Stimulated activated CD4-positive, alpha-beta T cell treated with anti-CD3 and anti-CD28 coated beads, Interleukin-15, amount 100 ng/mL, for 1 hour (primary cell): ENCODE data around the gene DDX3X.
A peak's percentile ranks its signal among the peaks of the same experiment; 100 is the strongest.
"Not testable (repeated sequence)": the region's sequence is repeated elsewhere in the genome, so short reads cannot be mapped to it uniquely, and the experiment has no call there.

ENCODE experiments used
- DNase-seq, 2 donors: peaks; one replicate each; pipeline ENCODE4 v3.0.0-alpha.2; 2020; ENCODE audit warnings: low read depth in 1 of 2, low spot score in 1 of 2

DDX3X gene

GRCh38 chrX:41369152-41369551 lies 35.2 kb downstream of the DDX3X start:
- DNase-seq = no peak

GRCh38 chrX:41371575-41371974 lies 37.6 kb downstream of the DDX3X start:
- DNase-seq = not testable (repeated sequence)

- no peak for DNase-seq
These were observed 40.1 kb downstream of the DDX3X start for GRCh38 chrX:41373989-41374606.

- no peak for DNase-seq
These were observed 43.7 kb downstream of the DDX3X start for GRCh38 chrX:41377624-41378023.

GRCh38 chrX:41381685-41382084 lies 47.7 kb downstream of the DDX3X start:
- no peak for DNase-seq

GRCh38 chrX:41382714-41383645 lies 49.0 kb downstream of the DDX3X start:
- DNase-seq = no peak

- DNase-seq = peak; percentile 3 to 35
These were observed 50.2 kb downstream of the DDX3X start for GRCh38 chrX:41384051-41384705.

GRCh38 chrX:41386222-41386990 lies 52.4 kb downstream of the DDX3X start:
- DNase-seq = no peak

- no peak for DNase-seq
These were observed 54.6 kb downstream of the DDX3X start for GRCh38 chrX:41388543-41388942.

- no peak for DNase-seq
These were observed 55.4 kb downstream of the DDX3X start for GRCh38 chrX:41389311-41389888.

- DNase-seq = not testable (repeated sequence)
These were observed 56.6 kb downstream of the DDX3X start for GRCh38 chrX:41390576-41390975.

- DNase-seq = no peak
These were observed 57.6 kb downstream of the DDX3X start for GRCh38 chrX:41391606-41392005.

- no peak for DNase-seq
These were observed 60.3 kb downstream of the DDX3X start for GRCh38 chrX:41394293-41394692.

- DNase-seq = no peak
These were observed 63.3 kb downstream of the DDX3X start for GRCh38 chrX:41397219-41397618.

- no peak for DNase-seq
These were observed 63.8 kb downstream of the DDX3X start for GRCh38 chrX:41397768-41398167.

GRCh38 chrX:41402556-41402955 lies 68.6 kb downstream of the DDX3X start:
- not testable (repeated sequence) for DNase-seq

GRCh38 chrX:41405551-41405950 lies 71.6 kb downstream of the DDX3X start:
- DNase-seq = no peak

GRCh38 chrX:41406201-41406600 lies 72.2 kb downstream of the DDX3X start:
- no peak for DNase-seq

- no peak for DNase-seq
These were observed 73.9 kb downstream of the DDX3X start for GRCh38 chrX:41407816-41408215.

- no peak for DNase-seq
These were observed 74.6 kb downstream of the DDX3X start for GRCh38 chrX:41408576-41408975.

- no peak for DNase-seq
These were observed 75.0 kb downstream of the DDX3X start for GRCh38 chrX:41409006-41409405.
